HepG2 (cell line): ENCODE measurements around the gene PTPRD. TPM values are rescaled to one million over a fixed set of nuclear protein-coding genes. Genes with fewer than 3 reads are reported as not detected.

Source experiments
- ATAC-seq: fragments of 200-7000 bp; cut with Tn5 transposase; 3 replicates; pipeline ENCODE4 v1.9.1; 2020; ENCODE audit warnings: mild to moderate bottlenecking, moderate library complexity
- BruUV-seq: library from RNA; stranded (reverse); fragments of 400-500 nt; replicated peaks from 2 replicates; lab custom pipeline; 2021; lab: Mats Ljungman, UMichigan
- CTCF ChIA-PET: fragments of 300-600 bp; formaldehyde crosslinking; extraction: SDS; loops from one replicate; lab custom pipeline; 2021; ENCODE audit warnings: low total read pairs, inconsistent platforms, low intra/inter-chr PET ratio; lab: Yijun Ruan, JAX
- POLR2A ChIA-PET: fragments of 350-600 bp; sonication (Branson Sonifier 250); formaldehyde crosslinking; loops from one replicate; lab custom pipeline; 2020; ENCODE audit warnings: antibody characterized with exemption, inconsistent platforms; lab: Yijun Ruan, JAX
- DNase-seq: peaks from one replicate; pipeline ENCODE4 v3.0.0-alpha.2; 2015; ENCODE audit warnings: low spot score
- FAIRE-seq: peaks from 3 replicates; lab custom pipeline; 2011; peaks lifted over from hg19 to GRCh38; lab: Jason Lieb, UNC
- H2AFZ ChIP-seq: one replicate; pipeline ENCODE4 v1.6.1; 2011; ENCODE audit warnings: low read length, inconsistent platforms
- H3K27ac ChIP-seq: fragments of 300-600 bp; 3 replicates; pipeline ENCODE4 v1.8.0; 2011; ENCODE audit warnings: mixed run types, mild to moderate bottlenecking, mixed read lengths, low read length, inconsistent platforms; ENCODE audit not compliant: insufficient read depth; ENCODE audit errors: extremely low read length
- H3K27me3 ChIP-seq, 2 experiments: fragments of 200-600 bp in 1 of 2; 2 replicates in 1 of 2; 3 replicates in 1 of 2; pipeline versions ENCODE4 v1.6.0 to v1.8.0; 2011; ENCODE audit warnings: low read length in 2 of 2, mild to moderate bottlenecking in 2 of 2, moderate library complexity in 2 of 2, inconsistent platforms in 1 of 2; ENCODE audit not compliant: insufficient read depth in 2 of 2, control insufficient read depth in 1 of 2
- H3K36me3 ChIP-seq, 2 experiments: fragments of 200-600 bp in 1 of 2; replicated peaks in 1 of 2; 2 replicates in 1 of 2; 3 replicates in 1 of 2; pipeline versions ENCODE4 v1.5.1 to v1.8.0; 2011; ENCODE audit warnings: low read length in 2 of 2, inconsistent platforms in 1 of 2; ENCODE audit not compliant: insufficient read depth in 2 of 2, control insufficient read depth in 1 of 2
- H3K4me1 ChIP-seq: 2 replicates; pipeline ENCODE4 v1.5.1; 2012; ENCODE audit warnings: low read length, inconsistent platforms; ENCODE audit not compliant: insufficient read depth
- H3K4me2 ChIP-seq: 2 replicates; pipeline ENCODE4 v1.6.0; 2011; ENCODE audit warnings: low read depth, low read length, inconsistent platforms
- H3K4me3 ChIP-seq, 3 experiments: fragments of 200-600 bp in 1 of 3; sonication (generic), shearing (Covaris generic) in 1 of 3; replicated peaks in 1 of 3; 2 replicates each; pipeline ENCODE4 v1.5.1; 2011 to 2016; ENCODE audit warnings: low read length in 3 of 3, inconsistent platforms in 2 of 3, low read depth in 2 of 3, mild to moderate bottlenecking in 2 of 3, control low read depth in 1 of 3, mixed read lengths in 1 of 3; ENCODE audit not compliant: insufficient read depth in 1 of 3
- H3K79me2 ChIP-seq: one replicate; pipeline ENCODE4 v1.6.1; 2011; ENCODE audit warnings: low read length, inconsistent platforms; ENCODE audit not compliant: insufficient read depth
- H3K9ac ChIP-seq: 2 replicates; pipeline ENCODE4 v1.6.0; 2011; ENCODE audit warnings: mild to moderate bottlenecking, low read depth, low read length, inconsistent platforms; ENCODE audit not compliant: insufficient read depth
- H3K9me3 ChIP-seq: 2 replicates; pipeline ENCODE4 v1.5.1; 2012; ENCODE audit warnings: mild to moderate bottlenecking, low read length
- H4K20me1 ChIP-seq: 2 replicates; pipeline ENCODE4 v1.6.0; 2011; ENCODE audit warnings: inconsistent platforms, mild to moderate bottlenecking, low read length, moderate library complexity; ENCODE audit not compliant: insufficient read depth
- HNF4G ChIP-seq, 2 experiments: sonication (generic) in 1 of 2; formaldehyde crosslinking in 1 of 2; IDR thresholded peaks; 2 replicates each; pipeline versions ENCODE4 v1.4.0 to v1.6.1; 2011 to 2020; ENCODE audit warnings: borderline replicate concordance in 2 of 2, low read depth in 2 of 2, mild to moderate bottlenecking in 2 of 2, low read length in 1 of 2, missing genetic modification reagents in 1 of 2, moderate library complexity in 1 of 2
- SPEN ChIP-seq: sonication (generic); formaldehyde crosslinking; IDR thresholded peaks from 2 replicates; pipeline ENCODE4 v1.5.1; 2020; ENCODE audit warnings: low read depth, mild to moderate bottlenecking, missing genetic modification reagents
- ZNF724P ChIP-seq: sonication (generic); formaldehyde crosslinking; IDR thresholded peaks from 2 replicates; pipeline ENCODE4 v1.8.0; 2022; ENCODE audit warnings: missing genetic modification reagents, borderline replicate concordance
- in situ Hi-C: cut with HindIII; loops from 2 replicates; pipeline ENCODE4 v1.10.0; 2017; ENCODE audit warnings: low pct_unique_long_range_greater_than_20kb; ENCODE audit not compliant: extremely low pct_ligation_motif_present
- intact Hi-C: fragments of 100-400 bp; cut with micrococcal nuclease; formaldehyde crosslinking; loops from one replicate; pipeline ENCODE4 v1.10.0; 2022; ENCODE audit not compliant: unreplicated experiment
- polyA plus RNA-seq, 8 experiments: library from polyadenylated mRNA; depleted of rRNA in 3 of 8; stranded (reverse) in 7 of 8; unstranded in 1 of 8; fragments of >200 nt; fragmentation: Illumina TruSeq in 4 of 8; extraction: Trizol in 4 of 8; gene quantifications; 2 replicates each; pipeline versions ENCODE4 v1.2.1 to v1.2.3, GENCODE V29; 2011 to 2016; ENCODE audit warnings: low read depth in 4 of 8, missing spikeins in 1 of 8, mixed read lengths in 1 of 8; ENCODE audit not compliant: insufficient read depth in 1 of 8
- total RNA-seq, 5 experiments: library from RNA; depleted of rRNA; stranded (reverse); fragments of >200 nt; fragmentation: Illumina TruSeq; extraction: Trizol; gene quantifications; 2 replicates each; pipeline ENCODE4 v1.2.3, GENCODE V29; 2016; ENCODE audit warnings: low read depth in 1 of 5
- TF ChIP-seq, protein P1 (sequence below): sonication (generic); formaldehyde crosslinking; IDR thresholded peaks from one replicate; pipeline ENCODE4 v1.5.1; 2020; ENCODE audit warnings: mild to moderate bottlenecking, missing genetic modification reagents; ENCODE audit errors: not compliant biosample characterization

PTPRD gene
- total and polyA plus RNA-seq, 2 of the 13 experiments (the other 11 are each of a cell fraction or from before 2014, with no cell fraction given), result 0.05 TPM; not detected in 1

DNA sequence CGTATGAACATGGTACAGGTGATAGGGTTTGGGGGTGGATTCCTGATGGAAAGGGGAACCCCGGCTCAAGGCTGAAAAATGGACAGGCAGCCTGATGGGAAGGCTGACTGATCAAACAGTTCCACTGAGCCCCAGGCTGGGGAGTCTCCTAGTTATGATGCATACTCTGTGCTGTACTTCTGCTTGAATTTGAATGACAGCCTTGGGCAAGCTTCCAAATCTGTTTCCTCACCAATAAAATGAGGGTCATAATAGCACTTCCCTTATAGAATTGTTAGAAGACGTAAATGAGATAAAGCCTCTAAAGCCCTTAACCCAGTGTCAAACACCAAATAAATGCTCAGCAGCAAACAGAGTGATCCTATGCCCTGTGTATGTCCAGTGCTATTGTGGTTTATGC lies 2334.8 kb downstream of the PTPRD start (continued):
- TF ChIP-seq, protein P1, sequence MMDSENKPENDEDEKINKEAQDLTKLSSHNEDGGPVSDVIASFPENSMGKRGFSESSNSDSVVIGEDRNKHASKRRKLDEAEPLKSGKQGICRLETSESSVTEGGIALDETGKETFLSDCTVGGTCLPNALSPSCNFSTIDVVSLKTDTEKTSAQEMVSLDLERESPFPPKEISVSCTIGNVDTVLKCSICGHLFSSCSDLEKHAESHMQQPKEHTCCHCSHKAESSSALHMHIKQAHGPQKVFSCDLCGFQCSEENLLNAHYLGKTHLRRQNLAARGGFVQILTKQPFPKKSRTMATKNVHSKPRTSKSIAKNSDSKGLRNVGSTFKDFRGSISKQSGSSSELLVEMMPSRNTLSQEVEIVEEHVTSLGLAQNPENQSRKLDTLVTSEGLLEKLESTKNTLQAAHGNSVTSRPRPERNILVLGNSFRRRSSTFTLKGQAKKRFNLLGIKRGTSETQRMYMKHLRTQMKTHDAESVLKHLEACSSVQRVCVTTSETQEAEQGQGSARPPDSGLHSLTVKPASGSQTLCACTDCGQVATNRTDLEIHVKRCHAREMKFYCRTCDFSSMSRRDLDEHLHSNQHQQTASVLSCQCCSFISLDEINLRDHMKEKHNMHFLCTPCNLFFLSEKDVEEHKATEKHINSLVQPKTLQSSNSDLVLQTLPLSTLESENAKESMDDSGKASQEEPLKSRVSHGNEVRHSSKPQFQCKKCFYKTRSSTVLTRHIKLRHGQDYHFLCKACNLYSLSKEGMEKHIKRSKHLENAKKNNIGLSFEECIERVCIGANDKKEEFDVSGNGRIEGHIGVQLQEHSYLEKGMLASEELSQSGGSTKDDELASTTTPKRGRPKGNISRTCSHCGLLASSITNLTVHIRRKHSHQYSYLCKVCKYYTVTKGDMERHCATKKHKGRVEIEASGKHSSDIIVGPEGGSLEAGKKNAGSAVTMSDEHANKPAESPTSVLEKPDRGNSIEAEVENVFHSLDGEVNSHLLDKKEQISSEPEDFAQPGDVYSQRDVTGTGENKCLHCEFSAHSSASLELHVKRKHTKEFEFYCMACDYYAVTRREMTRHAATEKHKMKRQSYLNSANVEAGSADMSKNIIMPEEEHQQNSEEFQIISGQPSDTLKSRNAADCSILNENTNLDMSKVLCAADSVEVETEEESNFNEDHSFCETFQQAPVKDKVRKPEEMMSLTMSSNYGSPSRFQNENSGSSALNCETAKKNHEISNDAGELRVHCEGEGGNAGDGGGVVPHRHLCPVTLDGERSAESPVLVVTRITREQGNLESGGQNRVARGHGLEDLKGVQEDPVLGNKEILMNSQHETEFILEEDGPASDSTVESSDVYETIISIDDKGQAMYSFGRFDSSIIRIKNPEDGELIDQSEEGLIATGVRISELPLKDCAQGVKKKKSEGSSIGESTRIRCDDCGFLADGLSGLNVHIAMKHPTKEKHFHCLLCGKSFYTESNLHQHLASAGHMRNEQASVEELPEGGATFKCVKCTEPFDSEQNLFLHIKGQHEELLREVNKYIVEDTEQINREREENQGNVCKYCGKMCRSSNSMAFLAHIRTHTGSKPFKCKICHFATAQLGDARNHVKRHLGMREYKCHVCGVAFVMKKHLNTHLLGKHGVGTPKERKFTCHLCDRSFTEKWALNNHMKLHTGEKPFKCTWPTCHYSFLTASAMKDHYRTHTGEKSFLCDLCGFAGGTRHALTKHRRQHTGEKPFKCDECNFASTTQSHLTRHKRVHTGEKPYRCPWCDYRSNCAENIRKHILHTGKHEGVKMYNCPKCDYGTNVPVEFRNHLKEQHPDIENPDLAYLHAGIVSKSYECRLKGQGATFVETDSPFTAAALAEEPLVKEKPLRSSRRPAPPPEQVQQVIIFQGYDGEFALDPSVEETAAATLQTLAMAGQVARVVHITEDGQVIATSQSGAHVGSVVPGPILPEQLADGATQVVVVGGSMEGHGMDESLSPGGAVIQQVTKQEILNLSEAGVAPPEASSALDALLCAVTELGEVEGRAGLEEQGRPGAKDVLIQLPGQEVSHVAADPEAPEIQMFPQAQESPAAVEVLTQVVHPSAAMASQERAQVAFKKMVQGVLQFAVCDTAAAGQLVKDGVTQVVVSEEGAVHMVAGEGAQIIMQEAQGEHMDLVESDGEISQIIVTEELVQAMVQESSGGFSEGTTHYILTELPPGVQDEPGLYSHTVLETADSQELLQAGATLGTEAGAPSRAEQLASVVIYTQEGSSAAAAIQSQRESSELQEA (CRISPR knock-in tag), result no peak
- TF ChIP-seq SPEN (CRISPR knock-in tag) (no peak), ZNF724P (CRISPR knock-in tag) (no peak)

DNA sequence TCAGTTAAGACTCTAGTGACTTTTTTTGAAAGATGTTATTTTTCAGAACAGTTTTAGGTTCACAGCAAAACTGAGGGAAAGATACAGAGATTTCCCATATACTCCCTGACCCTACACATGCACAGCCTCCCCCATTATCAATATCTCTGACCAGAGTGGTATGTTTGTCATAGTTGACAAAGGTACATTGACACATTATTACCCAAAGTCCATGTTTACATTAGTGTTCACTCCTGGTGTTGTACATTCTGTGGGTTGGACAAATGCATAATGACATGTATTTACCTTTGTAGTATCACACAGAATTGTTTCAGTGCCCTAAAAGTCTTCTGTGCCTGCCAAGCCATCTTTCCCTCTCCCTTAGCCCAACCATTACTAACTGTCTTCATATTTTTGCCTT lies 2342.6 kb downstream of the PTPRD start:
- Histone ChIP-seq H3K9me3 (peaks cover 78% of the 10 kb centered on the region), H3K27me3 (no peaks in the 10 kb centered on the region), H3K36me3 (no peaks in the 10 kb centered on the region), H3K4me2 (no peak overlapping the region), H3K9ac (no peak overlapping the region), H3K4me1 (peaks cover 17% of the 10 kb centered on the region; the same call in 1 of the 2 replicates), H3K27ac (no peak overlapping the region), H3K4me3 (no peak overlapping the region), H2AFZ (no peak overlapping the region), H4K20me1 (no peaks in the 10 kb centered on the region), H3K79me2 (no peaks in the 10 kb centered on the region)
- POLR2A ChIA-PET, result no interaction called here
- FAIRE-seq, result no peak
- ATAC-seq, result peak; percentile 97
- CTCF ChIA-PET, result no interaction called here
- no TSS peak for BruUV-seq
- peak; percentile 54 for DNase-seq
- intact Hi-C loops (no loop called here), in situ Hi-C loops (no loop called here)
- TF ChIP-seq, protein P1 (CRISPR knock-in tag), result no peak
- peak; percentile 42; the same call in 1 of the 2 replicates for TF ChIP-seq HNF4G (IDR thresholded peaks at IDR 0.05; ENCODE audit: borderline replicate concordance, low read depth, low read length)
- no peak for TF ChIP-seq HNF4G (CRISPR knock-in tag; IDR thresholded peaks at IDR 0.05; ENCODE audit: borderline replicate concordance, low read depth)
